LNCaP clone FGC (cell line): Measurements from ENCODE around the gene SBF2.
A peak's percentile ranks its signal among the peaks of the same experiment; 100 is the strongest.

Experiments
- DNase-seq: peaks from one replicate; pipeline ENCODE4 v3.0.0-alpha.2; 2011; ENCODE audit warnings: low read depth
- H3K4me3 ChIP-seq: 2 replicates; pipeline ENCODE4 v1.5.1; 2011; ENCODE audit warnings: mild to moderate bottlenecking, low read depth, low read length, control low read depth
- CTCF ChIP-seq: IDR thresholded peaks from 2 replicates; pipeline ENCODE4 v1.5.1; 2012; ENCODE audit warnings: mild to moderate bottlenecking; ENCODE audit not compliant: control insufficient read depth, insufficient read depth; ENCODE audit errors: extremely low read depth

Gene SBF2

GRCh38 chr11:10322830-10323792 lies 29.1 kb upstream of the SBF2 start:
- H3K4me3 ChIP-seq = no peak overlapping the region
- DNase-seq = peak; percentile 67
- TF ChIP-seq CTCF = peak; percentile 44

- TF ChIP-seq CTCF = no peak
- no peak for DNase-seq
- no peak overlapping the region for H3K4me3 ChIP-seq
Observed at GRCh38 chr11:10322401-10322800, 28.4 kb upstream of the SBF2 start.

- TF ChIP-seq CTCF = no peak
- H3K4me3 ChIP-seq = no peak overlapping the region
- DNase-seq = no peak
Observed at GRCh38 chr11:10320736-10321465, 26.9 kb upstream of the SBF2 start.

GRCh38 chr11:10319702-10320558 lies 25.9 kb upstream of the SBF2 start:
- no peak for TF ChIP-seq CTCF

GRCh38 chr11:10318527-10318802 lies 24.4 kb upstream of the SBF2 start:
- no peak for DNase-seq
- H3K4me3 ChIP-seq = no peak overlapping the region

More at GRCh38 chr11:10319702-10320558, 25.9 kb upstream of the SBF2 start:
- no peak overlapping the region for H3K4me3 ChIP-seq
- DNase-seq = no peak

More at GRCh38 chr11:10318527-10318802, 24.4 kb upstream of the SBF2 start:
- TF ChIP-seq CTCF = no peak
